Measurements from ENCODE around the gene AMT.

The AMT gene

GRCh38 chr3:49422379-49423248 is at the start of gene AMT:
AMT (minus strand) TSS chr3:49422473; CDS start chr3:49422450, 23 bp downstream.
- DNase-seq, result no peak

- DNase-seq, result no peak
Observed at GRCh38 chr3:49470714-49471420, 48.6 kb upstream of the AMT start.

- peak; percentile 85 for DNase-seq
Observed at GRCh38 chr3:49469936-49470713, 47.9 kb upstream of the AMT start, which contains the start of gene DAG1. DAG1 (plus strand) TSS chr3:49470267; CDS start chr3:49510535, 40,268 bp downstream.

- DNase-seq, result no peak
Observed at GRCh38 chr3:49469037-49469935, 47.0 kb upstream of the AMT start.

- DNase-seq, result no peak
Observed at GRCh38 chr3:49466085-49466484, 43.8 kb upstream of the AMT start.

GRCh38 chr3:49465270-49466034 is 43.2 kb upstream of the AMT start:
- no peak for DNase-seq

- DNase-seq, result no peak
Observed at GRCh38 chr3:49462222-49462621, 39.9 kb upstream of the AMT start.

GRCh38 chr3:49461443-49462171 is 39.3 kb upstream of the AMT start:
- DNase-seq, result no peak

- no peak for DNase-seq
Observed at GRCh38 chr3:49460956-49461355, 38.7 kb upstream of the AMT start.

- no peak for DNase-seq
Observed at GRCh38 chr3:49460188-49460890, 38.1 kb upstream of the AMT start.

- DNase-seq, result no peak
Observed at GRCh38 chr3:49456466-49456865, 34.2 kb upstream of the AMT start.

- no peak for DNase-seq
Observed at GRCh38 chr3:49454898-49455681, 32.8 kb upstream of the AMT start.

GRCh38 chr3:49454458-49454857 is 32.2 kb upstream of the AMT start:
- DNase-seq, result no peak

- no peak for DNase-seq
Observed at GRCh38 chr3:49453621-49454020, 31.3 kb upstream of the AMT start.

GRCh38 chr3:49445391-49445790 is 23.1 kb upstream of the AMT start:
- DNase-seq, result no peak

GRCh38 chr3:49434731-49435130 is 12.5 kb upstream of the AMT start:
- no peak for DNase-seq

- no peak for DNase-seq
Observed at GRCh38 chr3:49428752-49429080, 6.4 kb upstream of the AMT start.

GRCh38 chr3:49427586-49427985 is 5.3 kb upstream of the AMT start:
- DNase-seq, result no peak

- DNase-seq, result no peak
Observed at GRCh38 chr3:49424816-49425215, 2.5 kb upstream of the AMT start.
